ENCODE results near the gene HCRT. TPM values are rescaled to one million over a fixed set of nuclear protein-coding genes. Genes with fewer than 3 reads are reported as not detected.

HCRT gene, protein sequence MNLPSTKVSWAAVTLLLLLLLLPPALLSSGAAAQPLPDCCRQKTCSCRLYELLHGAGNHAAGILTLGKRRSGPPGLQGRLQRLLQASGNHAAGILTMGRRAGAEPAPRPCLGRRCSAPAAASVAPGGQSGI
- total RNA-seq (2012; rRNA removed) (not detected in 2 replicates), polyA plus RNA-seq (2012; rRNA removed) (not detected in 2 replicates), Bru-seq, nascent RNA (not detected), BruChase-seq, experiment 1, labeled RNA remaining after a 6-hour chase (not detected), BruChase-seq, experiment 2, labeled RNA remaining after a 2-hour chase (not detected)
- not detected in 2 replicates for polyA plus RNA-seq (2012; cell fraction: cytosol; rRNA removed)
- not detected in 2 replicates for polyA plus RNA-seq (2012; cell fraction: nucleus; rRNA removed; ENCODE audit: low replicate concordance)
- long read RNA-seq, result 0 reads

- Histone ChIP-seq H3K9me1 (ENCODE audit: insufficient read depth, low read length) (0 out of 2 replicates have a peak, but pooled peaks cover 3% of the 10 kb centered on the region), H3K4me3 (ENCODE audit: insufficient read depth, low read depth, low read length) (peak within 1 kb of the TSS; percentile 10), H2BK5ac (ENCODE audit: low read depth, low read length, poor library complexity, severe bottlenecking) (no peak within 1 kb of the TSS), H2BK120ac (ENCODE audit: low read depth, low read length) (no peak within 1 kb of the TSS), H2AK5ac (ENCODE audit: low read depth, low read length) (no peak within 1 kb of the TSS), H3K27ac (ENCODE audit: insufficient read depth, low read length) (no peak within 1 kb of the TSS), H3K27me3 (ENCODE audit: control insufficient read depth, insufficient read depth, low read length) (peaks cover 18% of the 10 kb centered on the region), H4K8ac (ENCODE audit: low read depth in 2 of 2, low read length in 2 of 2) (peak within 1 kb of the TSS in 1 of 2 experiments; percentile 49; a peak in 2 of 4 replicates), H4K20me1 (ENCODE audit: insufficient read depth, low read length) (0 out of 2 replicates have a peak, but pooled peaks cover 2% of the 10 kb centered on the region), H3K4me1 (ENCODE audit: control insufficient read depth, insufficient read depth, low read length) (peaks cover 9% of the 10 kb centered on the region), H3K14ac (replicated peaks; ENCODE audit: low read depth, low read length) (no peak within 1 kb of the TSS), H3K9ac (ENCODE audit: low read depth, low read length) (no peak within 1 kb of the TSS), H3K18ac (ENCODE audit: low read depth, low read length) (no peak within 1 kb of the TSS), H3K4ac (ENCODE audit: low read depth, low read length) (peak within 1 kb of the TSS; percentile 22; the same call in 1 of the 2 replicates), H4K5ac (ENCODE audit: low read depth, low read length) (no peak within 1 kb of the TSS), H3K23ac (ENCODE audit: low read depth, low read length) (no peak within 1 kb of the TSS), H3K4me2 (ENCODE audit: low read depth, low read length) (peak within 1 kb of the TSS; percentile 34), H3K79me1 (ENCODE audit: low read depth in 1 of 2, low read length in 2 of 2) (no peaks in the 10 kb centered on the region), H2BK15ac (ENCODE audit: low read depth, low read length) (no peak within 1 kb of the TSS), H3K36me3 (ENCODE audit: control insufficient read depth, insufficient read depth, low read length) (no peaks in the 10 kb centered on the region), H2BK20ac (ENCODE audit: low read depth, low read length) (no peak within 1 kb of the TSS), H3K9me3 (ENCODE audit: control insufficient read depth, insufficient read depth, low read length) (no peaks in the 10 kb centered on the region), H2AFZ (replicated peaks; ENCODE audit: low read length, poor library complexity) (peak within 1 kb of the TSS; percentile 94), H2AK9ac (replicated peaks; ENCODE audit: low read depth, low read length, poor library complexity) (peak within 1 kb of the TSS; percentile 39), H4K91ac (ENCODE audit: insufficient read depth, low read depth, low read length) (no peak within 1 kb of the TSS), H3K56ac (ENCODE audit: extremely low read depth, insufficient read depth, low read length) (no peak within 1 kb of the TSS)
- ATAC-seq (ENCODE audit: low read depth) (no peak), DNase-seq (no peak)
- TF ChIP-seq POLR2A (IDR thresholded peaks at IDR 0.05; ENCODE audit: low read depth, low read length), result no peak
- BruUV-seq (replicated peaks), result no TSS peak
- in situ Hi-C loops (cut with MboI; ENCODE audit: low sequenced_read_pairs) (no loop called here), dilution Hi-C loops (cut with HindIII; ENCODE audit: low sequenced_read_pairs, unreplicated experiment) (no loop called here), intact Hi-C loops (cut with micrococcal nuclease) (no loop called here)
- ChIA-PET CTCF (no interaction called here), POLR2A (ENCODE audit: unreplicated experiment) (no interaction called here)
- no CpG with 5 or more reads among the region's 11 CpGs for WGBS, 2 experiments (ENCODE audit: extremely low coverage in 2 of 2, insufficient read length in 1 of 2)
These were observed at the start of gene HCRT for GRCh38 chr17:42184713-42185620. TSS of gene HCRT (minus strand) at chr17:42185452. CDS start at chr17:42185365, 87 bp downstream.

All from IMR-90 (cell line).